ENCODE data around the gene ABCA2. TPM values are rescaled to one million over a fixed set of nuclear protein-coding genes. Genes with fewer than 3 reads are reported as not detected.

The ABCA2 gene
- total RNA-seq, 6 experiments from 2014 or later: 18.3 to 36.3 (median 23.6) TPM

DNA sequence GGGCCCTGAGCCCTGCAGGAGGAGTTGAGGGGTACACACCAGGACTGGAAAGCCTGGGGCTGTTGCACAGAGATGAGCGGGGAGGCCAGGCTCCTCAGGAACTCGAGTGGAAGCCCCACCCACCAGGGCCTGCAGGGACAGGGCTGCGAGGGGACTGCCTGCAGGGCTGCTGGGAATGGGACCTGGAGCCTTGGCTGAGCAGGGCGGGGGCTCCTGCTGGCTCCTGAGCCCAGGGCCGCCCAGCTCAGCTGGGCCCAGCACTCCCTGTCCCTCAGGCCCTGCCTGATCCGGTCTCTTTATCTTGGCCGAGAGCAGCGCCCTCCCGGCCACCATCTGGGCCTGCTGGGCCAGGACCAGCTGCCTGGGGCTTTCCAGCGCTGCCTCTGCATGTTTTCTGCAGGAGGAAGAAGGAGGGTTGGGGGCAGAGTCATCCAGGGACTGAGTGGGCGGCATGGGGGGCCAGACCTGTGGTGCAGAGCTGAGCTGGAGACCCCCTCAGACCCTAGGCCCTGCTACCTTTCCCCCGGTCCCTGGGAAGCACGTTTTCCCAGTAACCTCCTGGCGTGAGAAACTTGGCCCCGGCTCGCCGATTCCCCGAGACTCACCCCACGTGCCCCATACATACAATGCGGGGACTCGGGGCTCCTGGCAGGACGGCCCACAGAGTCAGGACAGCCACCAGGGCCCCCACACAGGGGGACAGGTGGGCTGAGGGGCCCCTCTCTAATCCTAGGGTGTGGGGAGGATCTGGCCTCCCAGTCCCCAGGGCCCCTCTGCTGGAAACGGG is 66.6 kb downstream of the ABCA2 start:
- H3K4me3 Mint-ChIP-seq: no peak overlapping the region
- no peaks in the 10 kb centered on the region for H3K36me3 Mint-ChIP-seq (ENCODE audit: low read depth)

DNA sequence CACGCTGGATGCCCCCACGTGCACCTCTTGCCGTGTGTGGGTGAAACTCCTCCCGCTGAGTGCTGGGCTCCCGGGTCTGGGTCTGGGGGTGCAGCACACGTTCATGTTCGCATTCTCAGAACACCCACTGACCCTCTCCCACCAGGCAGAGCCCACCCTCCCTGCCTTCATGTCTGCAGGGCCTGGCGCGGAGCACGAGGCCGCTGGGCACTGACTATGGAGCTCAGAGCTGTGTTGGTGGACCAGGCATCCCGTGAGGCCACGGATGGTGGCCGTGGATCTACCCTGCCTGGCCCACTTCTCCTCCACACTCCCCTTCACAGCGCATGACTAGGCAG is 67.1 kb downstream of the ABCA2 start:
- no peak for DNase-seq
- TF ChIP-seq, protein P1, sequence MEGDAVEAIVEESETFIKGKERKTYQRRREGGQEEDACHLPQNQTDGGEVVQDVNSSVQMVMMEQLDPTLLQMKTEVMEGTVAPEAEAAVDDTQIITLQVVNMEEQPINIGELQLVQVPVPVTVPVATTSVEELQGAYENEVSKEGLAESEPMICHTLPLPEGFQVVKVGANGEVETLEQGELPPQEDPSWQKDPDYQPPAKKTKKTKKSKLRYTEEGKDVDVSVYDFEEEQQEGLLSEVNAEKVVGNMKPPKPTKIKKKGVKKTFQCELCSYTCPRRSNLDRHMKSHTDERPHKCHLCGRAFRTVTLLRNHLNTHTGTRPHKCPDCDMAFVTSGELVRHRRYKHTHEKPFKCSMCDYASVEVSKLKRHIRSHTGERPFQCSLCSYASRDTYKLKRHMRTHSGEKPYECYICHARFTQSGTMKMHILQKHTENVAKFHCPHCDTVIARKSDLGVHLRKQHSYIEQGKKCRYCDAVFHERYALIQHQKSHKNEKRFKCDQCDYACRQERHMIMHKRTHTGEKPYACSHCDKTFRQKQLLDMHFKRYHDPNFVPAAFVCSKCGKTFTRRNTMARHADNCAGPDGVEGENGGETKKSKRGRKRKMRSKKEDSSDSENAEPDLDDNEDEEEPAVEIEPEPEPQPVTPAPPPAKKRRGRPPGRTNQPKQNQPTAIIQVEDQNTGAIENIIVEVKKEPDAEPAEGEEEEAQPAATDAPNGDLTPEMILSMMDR (IDR thresholded peaks at IDR 0.05): no peak
- peaks cover 8% of the 10 kb centered on the region for H3K27me3 Mint-ChIP-seq (ENCODE audit: insufficient read depth)
- no peaks in the 10 kb centered on the region for H3K36me3 Mint-ChIP-seq (ENCODE audit: low read depth)
- H3K4me1 Mint-ChIP-seq (ENCODE audit: low read depth): peaks cover 4% of the 10 kb centered on the region
- no peak overlapping the region for H3K4me3 Mint-ChIP-seq
- peaks cover 8% of the 10 kb centered on the region; the same call in 1 of the 2 replicates for H3K9me3 Mint-ChIP-seq
- H3K27ac Mint-ChIP-seq: no peak overlapping the region

More for the DNA sequence above, 66.6 kb downstream of the ABCA2 start:
- Mint-ChIP-seq H3K4me1 (ENCODE audit: low read depth) (peaks cover 10% of the 10 kb centered on the region), H3K27me3 (ENCODE audit: insufficient read depth) (peaks cover 4% of the 10 kb centered on the region), H3K27ac (no peak overlapping the region), H3K9me3 (peaks cover 4% of the 10 kb centered on the region; the same call in 1 of the 2 replicates)
- TF ChIP-seq, protein P1 (IDR thresholded peaks at IDR 0.05): no peak
- no peak for DNase-seq

DNA sequence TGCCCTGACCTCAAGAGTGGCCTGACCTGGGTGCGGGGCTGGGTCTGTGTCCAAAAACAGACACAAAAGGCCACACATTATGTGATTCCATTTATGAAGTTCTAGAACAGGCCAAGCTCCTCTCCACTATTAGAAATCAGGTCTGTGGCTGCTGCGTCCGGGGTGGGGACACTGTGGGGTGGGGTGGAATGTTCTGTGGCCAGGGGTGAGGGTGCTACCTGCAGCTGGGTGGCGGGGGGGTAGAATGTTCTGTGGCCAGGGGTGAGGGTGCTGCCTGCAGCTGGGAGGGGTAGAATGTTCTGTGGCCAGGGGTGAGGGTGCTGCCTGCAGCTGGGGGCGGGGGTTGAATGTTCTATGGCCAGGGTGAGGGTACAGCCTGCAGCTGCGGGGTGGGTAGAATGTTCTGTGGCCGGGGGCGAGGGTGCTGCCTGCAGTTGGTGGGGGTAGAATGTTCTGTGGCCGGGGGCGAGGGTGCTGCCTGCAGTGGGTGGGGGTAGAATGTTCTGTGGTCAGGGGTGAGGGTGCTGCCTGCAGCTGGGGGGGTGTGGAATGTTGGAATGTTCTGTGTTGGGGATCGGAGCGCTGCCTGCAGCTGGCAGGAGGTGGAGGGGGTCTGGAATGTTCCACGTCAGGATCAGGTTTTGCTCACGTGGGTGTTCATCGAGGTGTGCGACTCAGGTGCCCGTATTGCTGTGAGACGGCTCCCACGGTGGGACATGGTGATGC is 67.7 kb downstream of the ABCA2 start:
- Mint-ChIP-seq H3K27ac (no peak overlapping the region), H3K27me3 (ENCODE audit: insufficient read depth) (peaks cover 8% of the 10 kb centered on the region), H3K4me3 (no peak overlapping the region), H3K9me3 (peaks cover 8% of the 10 kb centered on the region; the same call in 1 of the 2 replicates), H3K36me3 (ENCODE audit: low read depth) (no peaks in the 10 kb centered on the region), H3K4me1 (ENCODE audit: low read depth) (no peaks in the 10 kb centered on the region)
- no peak for DNase-seq
- TF ChIP-seq, protein P1 (IDR thresholded peaks at IDR 0.05): no peak

DNA sequence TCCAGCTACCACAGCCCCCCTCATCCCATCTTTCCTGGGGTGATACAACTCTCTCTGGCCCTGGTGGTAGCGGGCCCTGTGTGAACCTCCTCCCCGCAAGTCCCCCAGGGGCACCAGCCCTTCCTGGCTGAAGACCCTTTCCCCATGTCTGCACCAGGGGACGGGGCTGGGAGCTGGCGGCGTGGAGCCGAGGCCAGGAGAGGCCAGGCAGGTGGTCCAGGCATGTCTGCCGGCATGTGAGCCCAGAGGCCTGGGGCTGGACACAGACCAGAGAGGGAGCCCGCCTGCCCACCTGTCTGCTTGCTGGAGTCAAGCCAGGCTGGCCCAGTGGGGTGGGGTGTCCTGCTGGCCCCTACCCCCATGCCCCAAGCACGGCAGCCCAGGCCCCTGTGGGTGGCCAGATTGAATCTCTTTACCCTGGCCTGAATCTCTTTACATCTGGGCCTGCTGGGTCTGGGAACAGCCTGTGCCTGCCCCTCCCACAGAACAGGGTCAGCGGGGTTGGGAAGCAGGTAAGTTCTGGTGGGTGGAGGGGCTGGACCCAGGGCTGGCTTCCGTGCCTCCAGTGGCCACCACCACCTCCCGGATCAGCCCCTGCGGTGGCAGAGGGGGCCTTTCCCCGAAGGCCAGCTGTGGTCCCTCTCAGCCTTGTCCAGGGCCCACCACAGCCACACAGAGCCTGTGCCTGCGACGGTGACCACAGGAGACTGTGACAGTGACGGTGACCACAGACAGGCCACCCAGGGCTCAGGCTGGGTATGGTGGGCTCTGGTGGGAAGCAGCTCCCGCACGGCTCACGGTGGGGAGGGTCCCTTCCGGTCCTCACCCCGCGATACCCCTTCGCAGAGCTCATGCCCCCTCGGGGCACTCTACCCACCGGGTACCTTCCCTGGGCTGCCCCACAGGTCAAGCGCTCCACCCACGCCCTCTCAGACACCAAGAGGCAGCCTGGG is 68.9 kb downstream of the ABCA2 start:
- Mint-ChIP-seq H3K27me3 (ENCODE audit: insufficient read depth) (peaks cover 8% of the 10 kb centered on the region), H3K9me3 (peaks cover 8% of the 10 kb centered on the region; the same call in 1 of the 2 replicates), H3K36me3 (ENCODE audit: low read depth) (no peaks in the 10 kb centered on the region), H3K4me1 (ENCODE audit: low read depth) (no peaks in the 10 kb centered on the region), H3K4me3 (no peak overlapping the region), H3K27ac (no peak overlapping the region)
- TF ChIP-seq, protein P1 (IDR thresholded peaks at IDR 0.05): no peak
- DNase-seq: no peak

DNA sequence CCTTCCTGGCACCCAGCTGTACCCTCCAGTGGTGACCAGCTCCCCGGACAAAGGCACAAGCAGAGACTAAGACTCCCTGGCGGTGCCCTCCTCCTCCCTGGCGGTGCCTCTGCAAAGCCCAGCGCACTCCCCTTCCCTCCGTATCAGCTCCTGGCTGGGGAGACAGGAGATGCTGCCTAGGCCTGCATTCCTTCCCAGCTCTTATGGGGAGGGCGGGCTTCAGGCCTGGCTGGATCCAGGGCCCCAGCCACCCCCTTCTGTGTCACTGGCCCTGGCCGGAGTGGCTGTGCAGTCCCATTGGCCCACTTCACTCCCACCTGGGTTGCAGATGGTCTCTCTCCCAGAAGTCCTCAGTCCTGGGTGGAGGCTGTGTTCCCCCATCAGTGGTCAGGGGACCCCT is 69.6 kb downstream of the ABCA2 start:
- Mint-ChIP-seq H3K27me3 (ENCODE audit: insufficient read depth) (peaks cover 8% of the 10 kb centered on the region), H3K4me3 (no peak overlapping the region), H3K27ac (no peak overlapping the region), H3K36me3 (ENCODE audit: low read depth) (no peaks in the 10 kb centered on the region), H3K4me1 (ENCODE audit: low read depth) (no peaks in the 10 kb centered on the region), H3K9me3 (peaks cover 8% of the 10 kb centered on the region; the same call in 1 of the 2 replicates)
- TF ChIP-seq, protein P1 (IDR thresholded peaks at IDR 0.05): no peak
- DNase-seq: no peak
